Activated CD8-positive, alpha-beta T cell treated with anti-CD3 and anti-CD28 coated beads, Interleukin-2, amount 10 ng/mL, durations not matched to agents 7 days and 5 days (primary cell): ENCODE results near the gene WFS1. TPM values are rescaled to one million over a fixed set of nuclear protein-coding genes. Genes with fewer than 3 reads are reported as not detected.

Experiments used
- ATAC-seq: fragments of 150-1000 bp; cut with Tn5 transposase; one replicate; pipeline ENCODE4 v1.10.0; 2021; ENCODE audit warnings: moderate library complexity
- CTCF ChIA-PET: fragments of 350-600 bp; sonication (Branson Sonifier 250); formaldehyde crosslinking; loops from one replicate; lab custom pipeline; 2021; ENCODE audit warnings: antibody characterized with exemption; lab: Charles Lee
- POLR2A ChIA-PET: fragments of 350-600 bp; sonication (Branson Sonifier 250); formaldehyde crosslinking; loops from one replicate; lab custom pipeline; 2021; ENCODE audit warnings: antibody characterized with exemption; lab: Charles Lee
- DNase-seq: peaks from one replicate; pipeline ENCODE4 v3.0.0-alpha.2; 2020
- H3K27ac Mint-ChIP-seq: one replicate; pipeline ENCODE4 v1.8.0; 2021; ENCODE audit warnings: mild to moderate bottlenecking, mixed read lengths
- H3K27me3 Mint-ChIP-seq: one replicate; pipeline ENCODE4 v1.8.0; 2021; ENCODE audit warnings: low read depth, mixed read lengths
- H3K36me3 Mint-ChIP-seq: one replicate; pipeline ENCODE4 v1.8.0; 2021; ENCODE audit warnings: low read depth, mixed read lengths
- H3K4me1 Mint-ChIP-seq: one replicate; pipeline ENCODE4 v1.8.0; 2021; ENCODE audit warnings: low read depth, mixed read lengths
- H3K4me3 Mint-ChIP-seq: one replicate; pipeline ENCODE4 v1.8.0; 2021; ENCODE audit warnings: mild to moderate bottlenecking, mixed read lengths
- H3K9me3 Mint-ChIP-seq: one replicate; pipeline ENCODE4 v1.8.0; 2022; ENCODE audit warnings: mixed read lengths; ENCODE audit not compliant: insufficient read depth
- total RNA-seq, 2 experiments: library from RNA; stranded (reverse); gene quantifications; one replicate each; pipeline ENCODE4 v1.2.3, GENCODE V29; 2021

Gene WFS1
- total RNA-seq, 2 experiments from 2014 or later: 0.97 to 1.3 TPM

DNA sequence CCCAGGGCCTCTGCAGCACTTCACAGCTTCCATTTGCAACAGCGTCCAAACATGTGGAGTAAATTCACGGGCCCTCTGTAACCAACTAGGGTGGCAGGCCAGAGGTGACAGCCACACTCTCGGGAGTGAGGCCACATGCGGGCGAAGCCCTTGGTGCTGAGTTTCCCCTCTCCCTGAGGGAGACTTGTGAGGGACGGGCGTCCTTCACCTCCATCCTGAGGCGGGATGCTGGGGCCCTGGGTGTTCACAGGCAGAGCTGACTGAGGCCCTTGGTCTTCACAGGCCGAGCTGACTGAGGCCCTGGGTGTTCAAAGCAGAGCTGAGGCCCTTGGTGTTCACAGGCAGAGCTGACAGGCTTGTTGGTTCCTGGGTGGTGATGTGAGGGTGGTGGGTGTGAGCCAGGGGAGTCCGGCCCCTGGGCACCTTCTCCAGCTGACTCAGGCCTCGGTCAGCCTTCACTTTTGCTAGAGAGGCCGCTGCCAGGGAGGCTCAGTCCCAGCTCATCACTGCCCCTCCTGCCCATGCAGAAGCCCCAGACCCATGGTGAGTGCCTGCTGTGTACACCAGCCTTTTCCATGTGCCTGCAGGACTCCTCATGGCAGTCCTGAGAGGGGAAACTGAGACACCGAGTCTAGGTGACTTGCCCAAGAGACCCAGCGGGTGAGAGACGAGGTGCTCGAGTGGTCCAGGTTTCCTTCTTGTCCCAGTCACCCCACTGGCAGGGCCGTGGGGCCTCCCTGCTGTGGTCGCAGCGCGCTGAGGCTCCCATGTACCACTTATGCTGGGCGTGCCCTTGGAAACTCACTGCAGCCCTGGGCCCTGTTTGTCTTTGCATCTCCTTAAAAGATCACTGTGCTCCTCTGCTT, 8.5 kb downstream of the WFS1 start:
- no peaks in the 10 kb centered on the region for H3K9me3 Mint-ChIP-seq
- H3K27me3 Mint-ChIP-seq: peaks cover 15% of the 10 kb centered on the region
- ChIA-PET POLR2A (no interaction called here), CTCF (interaction anchor here (1.0 to 1.9 kb wide), 2 partner anchors 27 to 144 kb away, joined by 5 to 10 read pairs; no protein-coding TSS in a partner anchor)
- H3K36me3 Mint-ChIP-seq: no peaks in the 10 kb centered on the region
- no peak overlapping the region for H3K27ac Mint-ChIP-seq
- DNase-seq: no peak
- no peak for ATAC-seq
- peaks cover 13% of the 10 kb centered on the region for H3K4me1 Mint-ChIP-seq
- H3K4me3 Mint-ChIP-seq: no peak overlapping the region

DNA sequence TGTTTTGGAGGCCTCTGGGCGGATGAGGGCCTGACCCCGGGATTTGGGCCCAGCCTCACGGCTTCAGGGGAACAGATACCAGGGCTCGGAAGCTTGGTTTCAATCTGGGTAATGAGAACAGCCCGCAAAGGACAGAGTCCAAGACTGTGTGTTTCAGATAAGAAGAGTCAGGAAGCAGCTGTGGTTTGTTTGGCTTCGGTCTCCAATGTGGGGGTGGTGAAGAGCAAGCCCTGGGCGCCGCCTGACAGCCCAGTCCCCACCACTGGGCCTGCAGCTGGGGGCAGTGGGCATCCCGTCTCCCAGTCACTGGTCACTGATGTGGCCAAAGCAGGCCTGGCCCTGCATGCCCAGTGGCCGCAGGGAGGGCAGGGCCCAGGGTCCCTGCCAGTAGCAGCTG, 9.1 kb downstream of the WFS1 start:
- no peak overlapping the region for H3K4me3 Mint-ChIP-seq
- POLR2A ChIA-PET: no interaction called here
- no peak overlapping the region for H3K27ac Mint-ChIP-seq
- no peaks in the 10 kb centered on the region for H3K9me3 Mint-ChIP-seq
- CTCF ChIA-PET: interaction anchor here (0.7 to 1.9 kb wide), 3 partner anchors 28 to 144 kb away, joined by 3 to 10 read pairs (median 5); no protein-coding TSS in a partner anchor
- no peaks in the 10 kb centered on the region for H3K36me3 Mint-ChIP-seq
- H3K4me1 Mint-ChIP-seq: peaks cover 13% of the 10 kb centered on the region
- H3K27me3 Mint-ChIP-seq: peaks cover 12% of the 10 kb centered on the region
- DNase-seq: peak; percentile 49
- peak; percentile 63 for ATAC-seq

DNA sequence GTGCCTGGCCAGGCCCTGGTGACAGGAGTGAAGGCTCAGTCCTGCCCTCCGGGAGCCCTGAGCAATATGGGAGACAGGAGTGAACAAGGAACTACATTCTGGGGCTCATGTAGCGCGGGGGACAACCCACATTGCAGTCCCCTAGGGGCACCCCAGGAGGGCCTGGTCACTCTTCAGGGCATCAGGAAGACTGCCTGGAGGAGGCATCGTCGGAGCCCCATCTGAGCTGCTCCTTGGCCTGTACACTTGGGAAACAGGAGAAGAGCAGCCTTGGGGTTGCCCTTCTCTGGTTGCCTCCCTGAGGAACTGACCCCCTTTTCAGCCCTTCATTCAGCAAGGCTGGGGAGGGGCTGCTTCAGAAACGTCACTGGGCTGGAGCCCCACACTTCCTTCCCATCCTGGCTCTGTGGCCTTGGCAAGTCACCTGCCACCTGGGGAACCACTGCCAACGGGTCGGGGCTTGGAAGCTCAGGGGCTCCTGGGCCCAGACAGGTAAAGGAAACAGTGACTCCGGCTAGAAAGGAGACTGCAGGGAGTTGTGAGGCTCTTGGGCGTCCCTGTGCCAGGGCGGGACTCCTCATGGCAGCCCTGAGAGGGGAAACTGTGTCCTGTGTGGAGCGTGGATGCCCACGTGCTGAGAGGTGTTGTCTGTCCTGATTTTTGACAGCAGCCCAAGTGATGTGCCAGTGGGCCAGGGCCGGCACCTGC, 10.1 kb downstream of the WFS1 start:
- CTCF ChIA-PET: interaction anchor here (1.0 to 1.9 kb wide), 2 partner anchors 29 to 145 kb away, joined by 5 to 10 read pairs; no protein-coding TSS in a partner anchor
- no peak overlapping the region for H3K27ac Mint-ChIP-seq
- POLR2A ChIA-PET: interaction anchor here (0.6 kb wide), 1 partner anchor 1173 kb away, joined by 4 read pairs; no protein-coding TSS in a partner anchor

DNA sequence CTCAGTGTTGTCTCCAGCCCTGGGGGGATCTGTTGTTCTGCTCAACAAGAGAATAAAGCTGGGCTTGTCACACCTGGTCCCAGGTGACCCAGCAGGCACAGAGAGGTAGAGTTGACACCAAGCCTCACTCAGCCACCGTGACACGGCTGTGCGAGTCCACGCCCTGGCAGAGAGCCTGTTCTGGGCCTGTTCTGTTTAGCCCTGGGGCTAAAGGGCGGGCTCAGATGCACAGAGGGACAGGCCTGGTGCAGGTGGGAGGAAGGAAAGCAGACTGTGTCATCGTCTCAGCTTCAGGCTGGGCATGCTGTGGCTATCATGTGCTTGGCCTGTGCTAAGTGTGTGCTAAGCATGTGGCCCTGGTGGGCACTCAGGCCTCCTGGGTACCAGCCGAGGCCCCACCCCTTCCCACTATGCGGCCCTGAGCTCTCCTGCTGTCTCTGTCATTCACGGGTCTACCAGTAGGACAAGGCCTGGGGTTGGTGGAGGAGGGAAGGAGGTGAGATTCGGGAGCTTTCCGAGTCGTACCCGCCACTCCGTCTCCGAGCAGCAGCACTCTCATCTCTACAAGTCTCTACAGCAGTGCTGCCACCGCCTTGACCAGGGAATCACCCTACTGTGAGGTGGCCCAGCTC, 10.8 kb downstream of the WFS1 start:
- H3K9me3 Mint-ChIP-seq: no peaks in the 10 kb centered on the region
- peaks cover 13% of the 10 kb centered on the region for H3K4me1 Mint-ChIP-seq
- ATAC-seq (no peak), DNase-seq (no peak)
- no peak overlapping the region for H3K27ac Mint-ChIP-seq
- H3K4me3 Mint-ChIP-seq: no peak overlapping the region
- peaks cover 5% of the 10 kb centered on the region for H3K27me3 Mint-ChIP-seq
- ChIA-PET POLR2A (no interaction called here), CTCF (interaction anchor here (0.7 to 1.3 kb wide), 2 partner anchors 31 to 138 kb away, joined by 3 read pairs; no protein-coding TSS in a partner anchor)
- H3K36me3 Mint-ChIP-seq: no peaks in the 10 kb centered on the region

More for the DNA sequence above, 10.1 kb downstream of the WFS1 start:
- no peak for DNase-seq
- no peak for ATAC-seq
- Mint-ChIP-seq H3K9me3 (no peaks in the 10 kb centered on the region), H3K4me3 (no peak overlapping the region), H3K4me1 (peaks cover 13% of the 10 kb centered on the region), H3K27me3 (peaks cover 8% of the 10 kb centered on the region), H3K36me3 (no peaks in the 10 kb centered on the region)

DNA sequence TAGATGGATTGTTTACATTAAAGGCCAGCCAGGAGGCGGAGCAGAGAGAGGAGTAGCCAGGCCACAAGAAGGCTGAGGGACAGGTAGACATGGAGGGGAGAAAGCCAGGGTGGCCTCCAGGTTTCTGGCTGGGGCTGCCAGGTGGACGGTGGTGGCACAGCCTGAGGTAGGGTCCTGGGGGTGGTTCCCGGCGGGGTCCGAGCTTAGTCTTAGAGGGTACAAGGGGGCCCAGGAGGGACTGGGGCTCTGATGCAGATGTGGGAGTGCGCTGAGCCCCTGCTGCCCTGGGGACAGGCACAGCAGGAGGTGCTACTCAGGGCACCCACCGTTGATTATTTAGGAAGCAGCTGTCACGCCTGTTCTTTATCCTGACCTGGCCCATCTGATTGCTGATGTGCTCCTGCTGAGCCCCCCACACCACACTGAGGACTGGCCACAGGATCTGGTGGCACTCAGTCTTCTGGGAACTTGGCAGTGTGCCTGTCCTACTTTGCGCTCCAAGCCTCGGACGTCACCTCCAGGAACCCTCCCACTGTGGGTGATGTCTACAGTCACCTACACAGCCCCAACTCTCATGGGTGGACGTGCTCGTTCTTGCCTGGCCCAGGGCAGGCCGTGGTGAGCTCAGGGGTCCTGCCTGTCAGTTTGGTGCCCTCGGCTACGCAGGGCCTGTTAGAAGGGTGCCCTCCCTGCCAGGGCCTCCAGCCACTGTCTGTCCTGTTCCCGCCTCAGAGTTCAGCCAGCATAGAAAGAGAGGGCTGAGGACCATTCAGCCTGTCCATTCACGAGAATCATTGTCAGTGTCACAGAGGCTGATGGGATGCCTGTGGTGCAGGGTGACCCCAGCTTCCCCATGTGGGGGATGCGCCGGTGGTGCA, 12.0 kb downstream of the WFS1 start:
- H3K27me3 Mint-ChIP-seq: peaks cover 5% of the 10 kb centered on the region
- ATAC-seq: no peak
- no peak overlapping the region for H3K27ac Mint-ChIP-seq

DNA sequence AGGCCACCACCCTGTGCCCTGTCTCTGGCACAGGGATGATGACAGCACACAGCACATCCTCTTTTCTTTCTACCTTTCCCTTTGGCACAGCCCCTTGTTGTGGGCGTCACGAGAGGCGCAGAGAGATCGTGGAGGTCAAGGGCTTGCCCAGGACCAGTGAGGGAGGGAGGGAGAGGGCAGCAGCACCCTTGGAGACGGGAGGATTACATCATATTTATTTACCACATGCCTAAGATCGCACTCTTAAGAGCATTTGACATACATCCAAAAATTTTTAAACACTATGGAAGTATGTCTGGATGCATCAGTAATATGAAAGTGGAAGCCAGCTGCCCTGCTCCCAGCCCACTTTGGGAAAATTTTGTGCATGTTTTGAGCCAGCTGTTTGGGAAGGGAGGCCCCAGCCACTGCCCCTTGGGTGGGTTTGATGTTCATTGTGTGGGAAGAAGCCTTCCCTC, 12.7 kb downstream of the WFS1 start:
- Mint-ChIP-seq H3K4me1 (peaks cover 13% of the 10 kb centered on the region), H3K27ac (no peak overlapping the region), H3K36me3 (no peaks in the 10 kb centered on the region), H3K9me3 (no peaks in the 10 kb centered on the region), H3K27me3 (peaks cover 5% of the 10 kb centered on the region), H3K4me3 (no peak overlapping the region)
- ATAC-seq (no peak), DNase-seq (no peak)
- ChIA-PET CTCF (no interaction called here), POLR2A (no interaction called here)

More for the DNA sequence above, 12.0 kb downstream of the WFS1 start:
- no peak overlapping the region for H3K4me3 Mint-ChIP-seq
- H3K4me1 Mint-ChIP-seq: peaks cover 13% of the 10 kb centered on the region
- CTCF ChIA-PET: interaction anchor here (1.3 kb wide), 1 partner anchor 32 kb away, joined by 3 read pairs; no protein-coding TSS in a partner anchor
- H3K36me3 Mint-ChIP-seq: no peaks in the 10 kb centered on the region
- POLR2A ChIA-PET: no interaction called here
- DNase-seq: no peak
- no peaks in the 10 kb centered on the region for H3K9me3 Mint-ChIP-seq

DNA sequence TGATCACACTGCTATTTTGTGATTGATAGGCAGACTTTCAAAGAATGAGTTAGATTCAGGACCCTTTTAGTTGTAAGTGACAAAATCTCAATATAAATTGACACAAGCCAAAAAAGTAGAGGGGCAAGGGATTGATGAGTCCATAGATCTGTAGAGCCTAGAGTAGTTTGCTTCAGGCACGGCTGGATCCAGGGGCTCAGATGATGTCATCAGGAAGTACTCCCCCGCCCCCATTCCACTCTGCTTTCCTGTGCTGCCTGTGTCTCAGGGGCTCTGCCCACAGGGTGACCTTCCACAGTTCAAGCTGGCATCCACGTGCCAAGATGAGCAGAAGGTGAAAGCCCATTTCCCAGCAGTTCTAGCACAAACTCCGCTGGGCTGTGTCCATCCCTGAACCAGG, 13.6 kb downstream of the WFS1 start:
- Mint-ChIP-seq H3K4me1 (peaks cover 12% of the 10 kb centered on the region), H3K36me3 (no peaks in the 10 kb centered on the region), H3K27me3 (peaks cover 5% of the 10 kb centered on the region), H3K4me3 (no peak overlapping the region), H3K27ac (no peak overlapping the region), H3K9me3 (no peaks in the 10 kb centered on the region)
- ATAC-seq (no peak), DNase-seq (no peak)
- ChIA-PET POLR2A (no interaction called here), CTCF (no interaction called here)

DNA sequence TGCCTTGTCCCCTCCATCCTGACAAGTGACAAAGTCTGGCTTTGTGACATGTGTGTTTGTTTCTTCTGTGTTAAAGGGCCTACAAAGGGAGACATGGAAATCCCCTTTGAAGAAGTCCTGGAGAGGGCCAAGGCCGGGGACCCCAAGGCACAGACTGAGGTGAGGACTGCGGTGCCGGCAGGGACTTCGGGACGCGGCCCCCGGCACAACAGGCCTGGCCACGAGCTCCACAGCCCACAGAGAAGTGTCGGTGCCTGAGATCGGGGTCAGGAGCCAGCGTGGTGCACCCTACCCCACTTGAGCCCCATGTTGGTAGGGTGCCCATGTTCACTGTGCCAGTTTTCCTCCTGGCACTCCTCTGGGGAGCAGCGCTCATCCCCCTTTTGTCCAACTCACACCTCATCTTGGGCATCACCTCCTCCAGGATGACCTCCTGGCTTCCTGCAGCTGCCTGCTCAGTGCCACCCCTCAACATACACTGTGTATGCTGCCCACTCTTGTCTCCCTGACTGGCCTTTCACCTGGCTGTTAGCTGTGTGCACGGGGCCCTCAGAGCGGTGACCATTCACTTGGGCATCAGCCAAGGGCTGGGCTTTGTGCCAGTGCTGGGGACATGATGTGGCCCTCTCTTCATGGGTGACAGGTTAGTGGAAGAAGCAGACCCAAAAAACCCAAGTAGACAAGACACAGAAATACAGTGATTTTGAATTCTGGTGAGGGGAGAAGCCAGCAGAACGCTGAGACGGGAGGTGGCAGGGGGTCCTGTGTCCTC, 17.6 kb downstream of the WFS1 start:
- Mint-ChIP-seq H3K36me3 (no peaks in the 10 kb centered on the region), H3K4me1 (no peaks in the 10 kb centered on the region), H3K9me3 (no peaks in the 10 kb centered on the region), H3K4me3 (no peak overlapping the region), H3K27me3 (peaks cover 3% of the 10 kb centered on the region), H3K27ac (no peak overlapping the region)
- POLR2A ChIA-PET: no interaction called here
- CTCF ChIA-PET: interaction anchor here (1.0 kb wide), 1 partner anchor 45 kb away, joined by 3 read pairs; no protein-coding TSS in a partner anchor
- DNase-seq: no peak
- no peak for ATAC-seq

DNA sequence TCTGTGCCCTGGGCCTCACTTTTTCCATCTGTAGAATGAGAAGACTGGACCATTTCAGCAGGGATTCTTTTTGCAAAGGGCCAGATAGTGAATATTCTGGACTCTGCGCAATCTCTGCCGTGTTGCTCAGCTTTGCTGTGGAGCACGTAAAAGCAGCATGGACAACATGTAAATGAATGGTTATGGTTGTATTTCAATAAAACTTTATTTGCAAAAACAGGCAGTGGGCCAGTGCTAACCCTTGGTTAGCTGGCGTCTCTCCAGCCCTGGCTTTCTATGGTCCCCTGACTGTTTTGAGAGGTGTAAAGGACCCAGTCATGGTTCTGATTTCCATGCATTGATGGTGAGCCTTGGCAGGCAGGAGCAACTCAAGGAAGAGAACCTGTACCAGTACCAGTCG, 18.7 kb downstream of the WFS1 start:
- H3K36me3 Mint-ChIP-seq: no peaks in the 10 kb centered on the region
- ChIA-PET POLR2A (no interaction called here), CTCF (interaction anchor here (1.0 kb wide), 1 partner anchor 44 kb away, joined by 3 read pairs; no protein-coding TSS in a partner anchor)
- H3K9me3 Mint-ChIP-seq: no peaks in the 10 kb centered on the region
- DNase-seq (no peak), ATAC-seq (no peak)
- H3K4me1 Mint-ChIP-seq: no peaks in the 10 kb centered on the region
- no peaks in the 10 kb centered on the region for H3K27me3 Mint-ChIP-seq
- H3K27ac Mint-ChIP-seq: no peak overlapping the region
- H3K4me3 Mint-ChIP-seq: no peak overlapping the region

DNA sequence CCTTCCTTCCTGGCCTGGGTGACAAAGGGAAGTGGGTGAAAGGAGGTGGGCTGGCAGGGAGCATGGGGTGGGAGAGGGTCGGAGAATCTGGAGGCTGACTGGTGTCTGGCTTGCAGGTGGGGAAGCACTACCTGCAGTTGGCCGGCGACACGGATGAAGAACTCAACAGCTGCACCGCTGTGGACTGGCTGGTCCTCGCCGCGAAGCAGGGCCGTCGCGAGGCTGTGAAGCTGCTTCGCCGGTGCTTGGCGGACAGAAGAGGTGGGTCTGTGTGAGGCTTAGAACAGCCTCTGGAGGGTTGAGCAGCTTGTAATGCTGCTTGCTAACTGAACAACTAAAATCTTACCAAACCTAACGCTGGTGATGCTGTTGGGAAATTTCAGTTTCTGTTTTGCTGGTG, 19.2 kb downstream of the WFS1 start:
- H3K27ac Mint-ChIP-seq: no peak overlapping the region
- no peaks in the 10 kb centered on the region for H3K4me1 Mint-ChIP-seq
- H3K4me3 Mint-ChIP-seq: no peak overlapping the region
- no peaks in the 10 kb centered on the region for H3K36me3 Mint-ChIP-seq
- H3K27me3 Mint-ChIP-seq: no peaks in the 10 kb centered on the region
- no peaks in the 10 kb centered on the region for H3K9me3 Mint-ChIP-seq
- ATAC-seq: no peak
- DNase-seq: no peak
- POLR2A ChIA-PET: no interaction called here
- CTCF ChIA-PET: no interaction called here
